DOHH2 (cell line): ENCODE results near the gene ADAMTS2.

Source experiments
- EZH2phosphoT487 ChIP-seq: fragments of 200-600 bp; sonication (generic); IDR thresholded peaks from 2 replicates; pipeline ENCODE4 v1.6.1; 2017; ENCODE audit warnings: borderline replicate concordance, mild to moderate bottlenecking, antibody characterized with exemption, low read length, moderate library complexity, mixed read lengths
- TF ChIP-seq, protein P1 (sequence below): fragments of 200-600 bp; sonication (generic); IDR thresholded peaks from one replicate; pipeline ENCODE4 v1.5.1; 2014; ENCODE audit warnings: antibody characterized with exemption, mild to moderate bottlenecking, low read depth, low read length; ENCODE audit not compliant: poor library complexity, severe bottlenecking

DNA sequence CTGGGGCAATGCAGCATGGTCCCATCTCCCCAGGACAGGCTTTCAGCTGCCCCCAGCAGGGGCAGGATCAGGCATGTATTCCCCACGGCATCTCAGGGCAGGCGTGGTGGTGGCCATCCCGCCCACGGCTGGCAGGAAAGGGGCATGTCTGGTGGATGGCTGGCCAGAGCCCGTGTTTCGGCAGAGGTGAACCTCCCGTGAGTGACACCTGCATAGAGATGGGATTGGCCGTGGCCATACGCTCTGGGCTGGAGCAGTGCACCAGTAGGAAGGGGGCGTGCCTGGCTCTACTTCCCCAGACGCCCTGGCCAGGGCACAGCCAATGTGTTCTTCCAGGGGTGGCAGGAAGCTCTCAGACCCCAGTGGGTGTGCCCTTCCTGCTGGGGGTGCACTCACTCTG, 146.0 kb downstream of the ADAMTS2 start:
- TF ChIP-seq, protein P1, sequence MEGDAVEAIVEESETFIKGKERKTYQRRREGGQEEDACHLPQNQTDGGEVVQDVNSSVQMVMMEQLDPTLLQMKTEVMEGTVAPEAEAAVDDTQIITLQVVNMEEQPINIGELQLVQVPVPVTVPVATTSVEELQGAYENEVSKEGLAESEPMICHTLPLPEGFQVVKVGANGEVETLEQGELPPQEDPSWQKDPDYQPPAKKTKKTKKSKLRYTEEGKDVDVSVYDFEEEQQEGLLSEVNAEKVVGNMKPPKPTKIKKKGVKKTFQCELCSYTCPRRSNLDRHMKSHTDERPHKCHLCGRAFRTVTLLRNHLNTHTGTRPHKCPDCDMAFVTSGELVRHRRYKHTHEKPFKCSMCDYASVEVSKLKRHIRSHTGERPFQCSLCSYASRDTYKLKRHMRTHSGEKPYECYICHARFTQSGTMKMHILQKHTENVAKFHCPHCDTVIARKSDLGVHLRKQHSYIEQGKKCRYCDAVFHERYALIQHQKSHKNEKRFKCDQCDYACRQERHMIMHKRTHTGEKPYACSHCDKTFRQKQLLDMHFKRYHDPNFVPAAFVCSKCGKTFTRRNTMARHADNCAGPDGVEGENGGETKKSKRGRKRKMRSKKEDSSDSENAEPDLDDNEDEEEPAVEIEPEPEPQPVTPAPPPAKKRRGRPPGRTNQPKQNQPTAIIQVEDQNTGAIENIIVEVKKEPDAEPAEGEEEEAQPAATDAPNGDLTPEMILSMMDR, result no peak
- no peak for TF ChIP-seq EZH2phosphoT487
